Umbilical cord (tissue), 2 donors: ENCODE results near the gene RPL6. TPM values are rescaled to one million over a fixed set of nuclear protein-coding genes. Genes with fewer than 3 reads are reported as not detected.
"Not testable (repeated sequence)": the region's sequence is repeated elsewhere in the genome, so short reads cannot be mapped to it uniquely, and the experiment has no call there.

Source experiments
- DNase-seq: peaks from one replicate; pipeline ENCODE4 v3.0.0-alpha.2; 2015; ENCODE audit warnings: low spot score
- total RNA-seq: library from RNA; depleted of rRNA; stranded (reverse); fragments of >200 nt; gene quantifications from one replicate; pipeline ENCODE4 v1.2.3, GENCODE V29; 2014; ENCODE audit warnings: low replicate concordance; ENCODE audit not compliant: insufficient read depth

RPL6 gene
- total RNA-seq, 1 donor from 2014 or later: 716 TPM

- peak; percentile 76 for DNase-seq
Measured at GRCh38 chr12:112419297-112420133, 10.1 kb upstream of the RPL6 start.

- DNase-seq: peak; percentile 88
Measured at GRCh38 chr12:112418608-112419296, 9.3 kb upstream of the RPL6 start, which contains the start of gene PTPN11. Gene PTPN11, plus strand, starts transcription at chr12:112418947. Its CDS starts 165 bp downstream, at chr12:112419112.

DNA sequence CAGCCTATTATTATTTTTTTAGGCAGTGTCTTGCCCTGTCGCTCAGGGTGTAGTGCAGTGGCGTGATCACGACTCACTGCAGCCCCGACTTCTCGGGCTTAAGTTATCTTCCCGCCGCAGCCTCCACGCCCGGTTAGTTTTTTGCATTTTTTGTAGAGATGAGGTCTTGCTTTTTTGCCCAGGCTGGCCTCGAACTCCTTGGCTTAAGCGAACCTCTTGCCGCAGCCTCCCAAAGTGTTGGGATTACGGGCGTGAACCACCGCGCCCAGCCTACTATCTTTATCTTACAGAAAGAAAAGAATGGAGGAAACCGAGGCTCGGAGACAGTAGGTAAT, 8.8 kb upstream of the RPL6 start:
- no peak for DNase-seq

GRCh38 chr12:112415457-112415856, 6.1 kb upstream of the RPL6 start:
- DNase-seq: not testable (repeated sequence)

DNA sequence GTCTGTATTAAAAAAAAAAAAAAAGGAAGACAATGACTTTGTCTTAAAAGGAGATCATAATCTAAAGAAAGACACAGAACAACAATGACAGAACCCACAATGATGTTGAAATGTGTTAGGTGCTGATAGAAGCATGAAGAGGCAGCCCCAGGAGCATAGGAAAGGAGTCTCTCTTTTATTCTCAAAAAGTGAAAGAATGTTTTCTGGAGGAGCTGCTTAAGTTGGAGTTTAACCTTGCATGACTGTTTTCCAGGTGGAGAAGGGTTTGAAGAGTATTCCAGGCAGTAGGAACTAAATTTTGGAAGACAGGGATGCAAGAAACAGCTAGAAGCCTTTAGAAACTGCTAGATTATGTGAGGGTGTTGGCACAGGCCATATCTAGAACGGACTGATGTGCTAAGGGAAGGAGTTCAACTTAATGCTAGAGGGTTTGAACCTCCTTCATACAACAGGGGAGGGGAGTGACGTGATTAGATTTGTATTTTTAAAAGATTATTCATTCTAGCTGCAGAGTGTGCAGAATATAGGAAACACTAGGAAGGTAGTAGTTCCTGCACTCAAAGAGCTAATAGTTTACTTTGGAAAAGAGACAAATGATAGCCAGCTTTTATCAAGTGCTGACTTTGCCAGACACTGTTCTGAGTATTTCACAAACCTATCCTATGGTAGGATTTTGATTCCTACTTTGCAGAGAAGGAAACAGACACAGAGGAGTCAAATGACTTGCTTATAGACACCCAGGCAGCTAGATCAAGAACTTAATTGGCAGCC, 4.6 kb upstream of the RPL6 start:
- no peak for DNase-seq

DNA sequence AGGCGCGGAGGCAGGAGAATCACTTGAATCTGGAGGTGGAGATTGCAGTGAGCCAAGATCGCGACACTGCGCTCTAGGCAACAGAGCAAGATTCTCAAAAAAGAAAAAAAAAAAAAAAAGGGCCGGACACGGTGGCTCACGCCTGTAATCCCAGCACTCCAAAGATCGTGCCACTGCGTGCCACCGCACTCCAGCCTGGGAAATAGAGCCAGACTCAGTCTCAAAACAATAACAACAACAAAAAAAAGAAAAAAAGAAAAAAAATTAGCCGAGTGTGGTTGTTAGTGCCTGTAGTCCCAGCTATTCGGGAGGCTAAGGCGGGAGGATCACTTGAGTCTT, 470 bp upstream of the RPL6 start:
- DNase-seq: no peak

- DNase-seq: no peak
Measured at GRCh38 chr12:112408621-112409020, 784 bp downstream of the RPL6 start.

GRCh38 chr12:112407683-112408082, 1.7 kb downstream of the RPL6 start:
- not testable (repeated sequence) for DNase-seq

DNA sequence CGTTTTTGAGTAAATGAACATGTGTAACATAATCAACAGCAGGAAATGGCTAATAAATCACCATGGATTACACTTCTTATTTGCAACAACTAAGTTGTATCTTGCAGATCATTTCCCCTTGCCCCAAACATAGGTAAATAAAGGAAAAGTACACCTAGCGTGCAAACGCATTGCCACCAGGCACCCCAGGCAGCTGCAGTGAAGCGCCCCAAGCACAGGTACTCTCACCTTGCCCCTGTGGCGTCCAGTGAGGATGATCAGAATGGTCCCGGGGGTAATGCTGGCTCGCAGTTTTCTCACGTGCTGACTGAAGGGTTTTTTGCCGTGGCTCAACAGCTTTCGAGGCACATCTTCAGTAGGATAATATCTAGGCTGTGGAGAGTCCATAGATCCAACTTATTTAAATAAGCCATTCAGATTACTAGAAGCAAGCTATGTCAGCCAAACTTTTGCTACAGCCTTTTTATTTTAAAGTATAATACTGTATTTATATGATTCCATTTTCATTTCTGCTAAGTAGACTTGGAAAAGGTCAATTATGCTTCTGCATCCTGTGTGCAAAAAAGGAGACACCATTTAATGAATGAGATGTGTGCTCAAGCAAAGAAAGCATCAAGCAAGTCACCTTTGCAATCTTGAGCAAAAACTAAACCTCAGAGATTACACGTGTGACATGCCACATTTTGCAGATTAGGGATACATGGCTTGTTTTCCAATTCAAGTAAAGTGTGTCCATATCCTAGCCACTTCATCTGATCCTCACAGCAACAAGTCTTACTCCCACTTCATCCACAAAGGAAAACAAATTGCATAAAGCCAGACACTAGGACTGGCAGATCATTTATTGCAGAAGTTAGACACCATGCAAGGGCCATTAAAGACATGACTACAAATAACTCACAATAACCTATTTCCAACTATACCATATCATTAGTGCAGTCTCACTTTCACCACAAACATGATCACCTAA, 2.6 kb downstream of the RPL6 start:
- DNase-seq: no peak

DNA sequence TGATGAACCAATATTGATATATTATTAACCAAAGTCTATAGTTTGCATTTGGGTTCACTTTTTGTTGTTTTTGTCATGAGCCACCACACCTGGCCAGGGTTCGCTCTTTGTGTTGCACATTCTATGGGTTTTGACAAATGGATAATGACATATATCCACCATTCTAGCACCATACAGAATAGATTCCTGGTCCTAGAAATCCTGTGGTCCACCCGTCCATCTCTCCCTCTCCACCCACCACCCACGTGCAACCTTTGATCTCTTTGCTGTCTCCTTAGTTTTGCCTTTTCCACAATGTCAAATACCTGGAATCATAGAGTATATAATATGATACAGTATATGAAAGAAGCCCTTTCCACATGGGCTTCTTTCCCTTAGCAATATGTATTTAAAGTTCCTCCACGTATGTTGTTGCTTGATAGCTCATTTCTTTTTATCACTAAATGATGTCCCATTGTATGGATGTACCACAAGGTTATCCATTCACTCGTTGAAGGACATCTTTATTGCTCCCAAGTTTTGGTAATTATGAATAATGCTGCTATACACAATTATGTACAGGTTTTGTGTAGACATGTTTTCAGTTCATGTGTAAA, 7.4 kb downstream of the RPL6 start:
- no peak for DNase-seq

- no peak for DNase-seq
Measured at GRCh38 chr12:112401054-112401453, 8.4 kb downstream of the RPL6 start.

- no peak for DNase-seq
Measured at GRCh38 chr12:112393328-112393727, 16.1 kb downstream of the RPL6 start.

DNA sequence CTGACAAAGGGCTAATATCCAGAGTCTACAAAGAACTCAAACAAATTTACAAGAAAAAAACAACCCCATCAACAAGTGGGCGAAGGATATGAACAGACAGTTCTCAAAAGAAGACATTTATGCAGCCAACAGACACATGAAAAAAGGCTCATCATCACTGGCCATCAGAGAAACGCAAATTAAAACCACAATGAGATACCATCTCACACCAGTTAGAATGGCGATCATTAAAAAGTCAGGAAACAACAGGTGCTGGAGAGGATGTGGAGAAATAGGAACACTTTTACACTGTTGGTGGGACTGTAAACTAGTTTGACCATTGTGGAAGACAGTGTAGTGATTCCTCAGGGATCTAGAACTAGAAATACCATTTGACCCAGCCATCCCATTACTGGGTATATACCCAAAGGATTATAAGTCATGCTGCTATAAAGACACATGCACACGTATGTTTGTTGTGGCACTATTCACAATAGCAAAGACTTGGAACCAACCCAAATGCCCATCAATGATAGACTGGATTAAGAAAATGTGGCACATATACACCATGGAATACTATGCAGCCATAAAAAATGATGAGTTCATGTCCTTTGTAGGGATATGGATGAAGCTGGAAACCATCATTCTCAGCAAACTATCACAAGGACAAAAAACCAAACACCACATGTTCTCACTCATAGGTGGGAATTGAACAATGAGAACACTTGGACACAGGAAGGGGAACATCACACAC, 19.3 kb downstream of the RPL6 start:
- not testable (repeated sequence) for DNase-seq

DNA sequence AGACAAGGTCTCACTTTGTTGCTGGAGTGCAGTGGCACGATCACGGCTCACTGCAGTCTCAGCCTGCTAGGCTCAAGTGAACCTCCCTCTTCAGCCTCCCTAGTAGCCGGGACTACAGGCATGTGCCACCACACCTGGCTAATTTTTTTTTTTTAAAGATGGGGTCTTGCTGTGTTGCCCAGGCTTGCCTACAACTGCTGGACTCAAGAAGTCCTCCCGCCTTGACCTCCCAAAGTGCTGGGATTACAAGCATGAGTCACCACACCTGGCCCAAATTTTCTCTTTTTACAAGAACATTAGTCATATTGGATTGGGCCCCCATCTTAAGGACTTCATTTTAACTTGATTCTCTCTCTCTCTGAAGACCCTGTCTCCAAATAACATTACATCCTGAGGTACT, 20.2 kb downstream of the RPL6 start:
- no peak for DNase-seq

DNA sequence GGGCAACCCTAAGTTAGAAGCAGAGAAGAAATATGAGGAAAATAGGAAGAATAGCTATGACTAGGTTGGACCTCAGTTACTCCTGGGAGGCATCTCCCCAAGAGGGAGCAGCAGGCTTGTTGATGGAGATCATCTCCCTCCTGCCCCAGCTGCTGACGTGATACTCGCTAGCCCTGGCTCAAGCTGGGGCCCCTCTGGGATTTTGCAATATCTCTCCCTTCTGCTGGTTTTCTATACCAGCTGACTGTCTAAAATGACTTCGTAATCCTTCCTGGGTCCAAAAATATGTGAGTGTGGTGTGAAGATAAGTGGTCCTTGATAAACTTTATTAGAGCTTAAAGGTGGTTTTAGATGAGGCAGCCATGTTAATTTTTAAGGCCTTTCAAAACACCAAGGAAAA, 22.7 kb downstream of the RPL6 start:
- DNase-seq: peak; percentile 95

DNA sequence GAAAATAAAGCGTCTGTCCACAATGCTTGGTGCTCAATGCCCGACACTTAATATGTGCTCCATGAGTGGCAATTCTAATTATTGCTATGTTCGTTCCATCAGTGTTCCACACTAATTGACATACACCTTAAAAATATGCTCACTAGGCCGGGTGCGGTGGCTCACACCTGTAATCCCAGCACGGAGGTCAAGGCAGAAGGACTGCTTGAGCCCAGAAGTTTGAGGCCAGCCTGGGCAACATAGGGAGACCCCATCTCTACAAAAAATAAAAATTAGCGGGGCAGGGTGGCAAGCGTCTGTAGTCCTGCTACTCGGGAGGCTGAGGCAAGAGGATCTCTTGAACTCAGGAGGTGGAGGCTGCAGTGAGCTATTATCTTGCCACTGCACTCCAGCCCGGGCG, 26.5 kb downstream of the RPL6 start:
- no peak for DNase-seq

GRCh38 chr12:112381883-112382796, 27.3 kb downstream of the RPL6 start, which contains the start of gene HECTD4:
Gene HECTD4, minus strand, starts transcription at chr12:112382431. Its CDS starts 303 bp downstream, at chr12:112382128.
- DNase-seq: peak; percentile 95

GRCh38 chr12:112381406-112381882, 28.0 kb downstream of the RPL6 start:
- no peak for DNase-seq
